Common myeloid progenitor, CD34-positive (primary cell): ENCODE data around the gene HOXD10.

Source experiments
- CTCF ChIA-PET: fragments of 350-600 bp; sonication (Branson Sonifier 250); formaldehyde crosslinking; loops from one replicate; lab custom pipeline; 2021; ENCODE audit warnings: antibody characterized with exemption; lab: Charles Lee
- POLR2A ChIA-PET: fragments of 350-600 bp; sonication (Branson Sonifier 250); formaldehyde crosslinking; loops from one replicate; lab custom pipeline; 2021; ENCODE audit warnings: antibody characterized with exemption; lab: Charles Lee
- DNase-seq, 3 donors: peaks; one replicate each; pipeline versions ENCODE4 v3.0.0 to v3.0.0-alpha.2; 2013
- H3K27ac ChIP-seq, 2 experiments: 1 replicate in 1 of 2; 2 replicates in 1 of 2; pipeline ENCODE4 v1.7.0; 2013; ENCODE audit warnings: inconsistent platforms in 2 of 2, low read length in 2 of 2, mild to moderate bottlenecking in 2 of 2, low read depth in 1 of 2, moderate library complexity in 1 of 2; ENCODE audit not compliant: severe bottlenecking in 2 of 2, insufficient read depth in 1 of 2, poor library complexity in 1 of 2
- H3K27me3 ChIP-seq, 5 experiments: replicated peaks in 2 of 5; 1 replicate in 3 of 5; 2 replicates in 2 of 5; pipeline versions ENCODE4 v1.6.1 to v1.7.0; 2013; ENCODE audit warnings: low read length in 4 of 5, mild to moderate bottlenecking in 2 of 5, moderate library complexity in 2 of 5, inconsistent platforms in 1 of 5; ENCODE audit not compliant: insufficient read depth in 5 of 5, control insufficient read depth in 4 of 5
- H3K36me3 ChIP-seq, 4 experiments: 1 replicate in 2 of 4; 2 replicates in 2 of 4; pipeline versions ENCODE4 v1.6.1 to v1.7.0; 2013; ENCODE audit warnings: low read length in 3 of 4, control low read depth in 1 of 4, mild to moderate bottlenecking in 1 of 4; ENCODE audit not compliant: control insufficient read depth in 4 of 4, insufficient read depth in 4 of 4
- H3K4me1 ChIP-seq, 4 experiments: 1 replicate in 3 of 4; 2 replicates in 1 of 4; pipeline versions ENCODE4 v1.6.1 to v1.7.1; 2013; ENCODE audit warnings: low read length in 3 of 4, mild to moderate bottlenecking in 3 of 4, control low read depth in 1 of 4, inconsistent platforms in 1 of 4, moderate library complexity in 1 of 4; ENCODE audit not compliant: control insufficient read depth in 4 of 4, insufficient read depth in 4 of 4; ENCODE audit errors: control extremely low read depth in 1 of 4
- H3K4me3 ChIP-seq, 7 experiments: 1 replicate in 4 of 7; 2 replicates in 3 of 7; pipeline versions ENCODE4 v1.5.1 to v1.7.0; 2013; ENCODE audit warnings: mild to moderate bottlenecking in 7 of 7, low read length in 6 of 7, moderate library complexity in 6 of 7, inconsistent platforms in 2 of 7, low read depth in 2 of 7, control low read depth in 1 of 7; ENCODE audit not compliant: insufficient read depth in 4 of 7, control insufficient read depth in 1 of 7; ENCODE audit errors: extremely low read depth in 1 of 7
- H3K9me3 ChIP-seq, 5 experiments: 1 replicate in 4 of 5; 2 replicates in 1 of 5; pipeline versions ENCODE4 v1.6.1 to v1.7.1; 2013; ENCODE audit warnings: low read length in 4 of 5, mild to moderate bottlenecking in 2 of 5, inconsistent platforms in 1 of 5, low read depth in 1 of 5, moderate library complexity in 1 of 5; ENCODE audit not compliant: control insufficient read depth in 4 of 5, insufficient read depth in 2 of 5; ENCODE audit errors: control extremely low read depth in 1 of 5
- WGBS: methylation state at CpG from one replicate; pipeline ENCODE4 v1.1.5; 2013; ENCODE audit not compliant: insufficient coverage; 5-methylcytosine and 5-hydroxymethylcytosine counted together

Gene HOXD10

DNA sequence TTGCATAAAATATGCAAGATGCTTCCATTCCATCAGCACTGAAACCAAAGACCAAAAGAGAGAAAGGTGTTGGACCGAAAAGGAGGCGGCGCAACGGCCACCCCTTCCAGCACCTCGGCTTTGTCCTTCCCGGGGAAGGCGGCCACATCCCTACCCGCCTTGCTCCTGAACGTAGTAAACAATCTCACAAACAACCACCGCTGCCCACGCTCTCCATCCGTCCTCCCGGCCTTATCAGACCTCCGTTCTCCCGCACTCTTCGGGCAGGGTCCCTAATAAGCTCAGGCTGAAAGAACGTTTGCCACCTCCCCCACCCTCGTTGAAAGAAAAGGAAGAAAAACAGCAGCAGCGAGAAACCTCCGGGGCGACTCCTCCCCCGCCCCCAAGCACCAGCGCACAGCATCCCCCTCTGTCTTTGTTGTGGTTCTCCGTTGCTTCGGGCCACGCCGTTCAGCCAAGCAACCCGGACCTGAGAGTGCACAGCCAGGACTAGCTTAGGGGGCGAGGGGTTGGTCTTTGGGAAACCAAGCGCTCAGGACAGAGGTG lies 37.2 kb upstream of the HOXD10 start:
- ChIA-PET POLR2A (no interaction called here), CTCF (interaction anchor here (1.0 to 3.8 kb wide), 9 partner anchors 10 to 715 kb away, joined by 3 to 17 read pairs (median 4); no protein-coding TSS in a partner anchor)
- Histone ChIP-seq H3K27me3 (peaks cover 53 to 96% (median 74%) of the 10 kb centered on the region in 5 experiments), H3K4me1 (peaks cover 0 to 15% (median 9%) of the 10 kb centered on the region in 4 experiments), H3K9me3 (peaks cover 0 to 7% (median 2%) of the 10 kb centered on the region in 5 experiments), H3K4me3 (peak overlapping the region in 1 of 7 experiments; percentile 10), H3K27ac (no peak overlapping the region), H3K36me3 (no peaks in the 10 kb centered on the region)
- no peak for DNase-seq
- WGBS = 9% methylated on average over 16 of the region's 30 CpGs

DNA sequence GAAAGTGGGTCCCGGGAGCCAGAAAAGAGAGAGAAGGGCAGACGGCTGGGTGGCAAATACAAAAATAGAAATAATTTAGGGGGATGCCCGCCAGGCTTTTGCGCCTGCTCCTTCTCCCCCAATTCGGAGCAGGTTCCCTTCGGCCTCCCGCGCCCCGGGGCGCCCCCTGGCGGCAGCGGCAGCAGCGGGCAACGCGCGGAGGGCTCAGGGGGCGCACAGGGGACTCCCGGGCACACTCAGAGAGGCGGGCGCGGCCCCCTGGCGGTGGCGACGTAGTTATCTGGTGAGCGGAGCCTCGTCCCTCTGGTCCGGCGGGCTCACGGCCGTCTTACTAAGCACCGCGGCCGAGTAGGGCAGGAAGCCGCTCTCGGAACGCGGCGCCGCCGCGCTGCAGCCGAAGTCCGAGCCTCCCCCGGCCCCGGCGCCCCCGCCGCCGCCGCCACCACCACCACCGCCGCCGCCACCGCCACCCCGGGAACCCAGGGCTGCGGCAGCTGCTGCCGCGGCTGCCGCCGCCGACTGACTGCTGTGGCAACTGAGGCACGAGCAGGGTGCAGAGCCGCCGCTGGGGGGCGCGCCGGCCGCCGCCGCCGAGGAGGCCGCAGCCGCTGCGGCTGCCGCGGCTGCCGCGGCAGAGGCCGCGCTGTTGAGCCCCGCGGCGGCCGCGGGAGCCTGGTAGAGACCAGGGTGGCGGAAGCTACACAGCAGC lies 36.6 kb upstream of the HOXD10 start:
- peak; percentile 72 to 80 (median 78) for DNase-seq
- WGBS = 1% methylated on average over 46 of the region's 86 CpGs
- Histone ChIP-seq H3K4me3 (peak overlapping the region in 2 of 7 experiments; percentile 4 to 40), H3K36me3 (no peaks in the 10 kb centered on the region), H3K27me3 (peaks cover 47 to 96% (median 74%) of the 10 kb centered on the region in 5 experiments), H3K27ac (no peak overlapping the region), H3K9me3 (peaks cover 0 to 7% (median 2%) of the 10 kb centered on the region in 5 experiments), H3K4me1 (peaks cover 0 to 15% (median 9%) of the 10 kb centered on the region in 4 experiments)
- ChIA-PET CTCF (interaction anchor here (1.0 to 3.8 kb wide), 7 partner anchors 11 to 716 kb away, joined by 3 to 17 read pairs (median 8); no protein-coding TSS in a partner anchor), POLR2A (no interaction called here)

GRCh38 chr2:176080540-176081375 lies 35.8 kb upstream of the HOXD10 start:
- Histone ChIP-seq H3K4me3 (peak overlapping the region in 2 of 7 experiments; percentile 4 to 40), H3K4me1 (peaks cover 0 to 15% (median 9%) of the 10 kb centered on the region in 4 experiments), H3K27ac (no peak overlapping the region), H3K27me3 (peaks cover 45 to 96% (median 74%) of the 10 kb centered on the region in 5 experiments), H3K9me3 (peaks cover 0 to 7% (median 2%) of the 10 kb centered on the region in 5 experiments), H3K36me3 (no peaks in the 10 kb centered on the region)
- ChIA-PET POLR2A (no interaction called here), CTCF (interaction anchor here (0.6 to 3.8 kb wide), 12 partner anchors 9 to 908 kb away, joined by 3 to 17 read pairs (median 4); no protein-coding TSS in a partner anchor)
- peak in 1 of 3 donors; percentile 63 for DNase-seq
- WGBS = 6% methylated on average over 51 of the region's 68 CpGs

DNA sequence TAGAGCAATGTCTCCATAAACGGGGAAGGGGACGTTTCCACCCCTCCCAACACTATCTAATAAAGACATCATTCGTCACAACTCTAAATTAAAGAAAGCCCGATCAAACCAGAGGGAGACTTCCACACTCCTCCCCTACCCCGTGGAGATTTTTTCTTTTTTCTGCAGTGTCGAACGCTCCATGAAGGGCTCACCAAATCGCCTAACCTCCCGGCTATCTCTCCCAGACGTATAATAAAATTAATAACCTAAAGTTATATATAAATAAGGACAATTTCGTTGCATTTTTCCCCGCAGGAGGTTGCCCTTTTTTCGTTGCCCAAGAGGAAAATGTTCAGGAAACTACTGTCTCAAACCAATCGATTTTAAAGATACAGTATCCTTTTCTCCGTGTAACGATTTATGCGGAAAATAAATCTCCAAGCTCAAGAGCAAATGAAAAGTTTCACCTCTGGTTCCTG lies 35.2 kb upstream of the HOXD10 start:
- peaks cover 0 to 17% (median 10%) of the 10 kb centered on the region in 4 experiments for H3K4me1 ChIP-seq
- DNase-seq = peak in 1 of 3 donors; percentile 29
- no peak overlapping the region for H3K4me3 ChIP-seq
- peaks cover 0 to 7% (median 2%) of the 10 kb centered on the region in 5 experiments for H3K9me3 ChIP-seq
- peaks cover 44 to 96% (median 77%) of the 10 kb centered on the region in 5 experiments for H3K27me3 ChIP-seq
- CTCF ChIA-PET = interaction anchor here (0.6 to 3.8 kb wide), 10 partner anchors 10 to 908 kb away, joined by 3 to 17 read pairs (median 4); no protein-coding TSS in a partner anchor
- WGBS = 7% methylated on average over 5 of the region's 17 CpGs
- POLR2A ChIA-PET = no interaction called here
- H3K27ac ChIP-seq = no peak overlapping the region
- H3K36me3 ChIP-seq = no peaks in the 10 kb centered on the region

GRCh38 chr2:176081837-176082524 lies 34.6 kb upstream of the HOXD10 start:
- H3K9me3 ChIP-seq = peaks cover 0 to 7% (median 0%) of the 10 kb centered on the region in 5 experiments
- no peaks in the 10 kb centered on the region for H3K36me3 ChIP-seq
- CTCF ChIA-PET = interaction anchor here (1.2 to 3.8 kb wide), 9 partner anchors 9 to 830 kb away, joined by 3 to 17 read pairs (median 4); no protein-coding TSS in a partner anchor
- POLR2A ChIA-PET = no interaction called here
- 3% methylated on average over 57 of the region's 62 CpGs for WGBS
- H3K27me3 ChIP-seq = peaks cover 44 to 95% (median 77%) of the 10 kb centered on the region in 5 experiments
- peaks cover 0 to 17% (median 10%) of the 10 kb centered on the region in 4 experiments for H3K4me1 ChIP-seq
- no peak overlapping the region for H3K27ac ChIP-seq
- peak in 1 of 3 donors; percentile 45 for DNase-seq
- no peak overlapping the region for H3K4me3 ChIP-seq

- Histone ChIP-seq H3K27me3 (peaks cover 42 to 97% (median 77%) of the 10 kb centered on the region in 5 experiments), H3K9me3 (peaks cover 0 to 7% (median 0%) of the 10 kb centered on the region in 5 experiments), H3K27ac (no peak overlapping the region), H3K4me3 (no peak overlapping the region), H3K36me3 (no peaks in the 10 kb centered on the region), H3K4me1 (peaks cover 0 to 17% (median 10%) of the 10 kb centered on the region in 4 experiments)
- 2% methylated on average over 7 of the region's 10 CpGs for WGBS
- CTCF ChIA-PET = interaction anchor here (1.2 to 3.8 kb wide), 7 partner anchors 11 to 830 kb away, joined by 3 to 16 read pairs (median 4); no protein-coding TSS in a partner anchor
- POLR2A ChIA-PET = no interaction called here
- DNase-seq = no peak
These were observed 34.1 kb upstream of the HOXD10 start for GRCh38 chr2:176082525-176082823.
